Hepatocyte (in vitro differentiated cells): ENCODE measurements around the gene SLC27A3. TPM values are rescaled to one million over a fixed set of nuclear protein-coding genes. Genes with fewer than 3 reads are reported as not detected.

Experiments used
- DNase-seq: peaks from one replicate; pipeline ENCODE4 v3.0.0-alpha.2; 2016; ENCODE audit warnings: low spot score
- H2AFZ ChIP-seq: fragments of 200-600 bp; sonication (generic); 2 replicates; pipeline ENCODE4 v1.6.0; 2016; ENCODE audit warnings: antibody characterized with exemption, mild to moderate bottlenecking
- H3K27ac ChIP-seq: fragments of 200-600 bp; sonication (generic); 2 replicates; pipeline ENCODE4 v1.5.1; 2016; ENCODE audit warnings: mild to moderate bottlenecking
- H3K27me3 ChIP-seq: fragments of 200-600 bp; sonication (generic); 2 replicates; pipeline ENCODE4 v1.6.1; 2016
- H3K36me3 ChIP-seq: fragments of 200-600 bp; sonication (generic); replicated peaks from 2 replicates; pipeline ENCODE4 v1.5.1; 2016; ENCODE audit warnings: low read depth; ENCODE audit not compliant: insufficient read depth
- H3K4me1 ChIP-seq: fragments of 200-600 bp; sonication (generic); 2 replicates; pipeline ENCODE4 v1.5.1; 2016; ENCODE audit warnings: mild to moderate bottlenecking, moderate library complexity; ENCODE audit not compliant: insufficient read depth
- H3K4me2 ChIP-seq: fragments of 200-600 bp; sonication (generic); 2 replicates; pipeline ENCODE4 v1.6.0; 2016
- H3K4me3 ChIP-seq: fragments of 200-600 bp; sonication (generic); 2 replicates; pipeline ENCODE4 v1.5.1; 2016; ENCODE audit warnings: mild to moderate bottlenecking
- H3K79me2 ChIP-seq: fragments of 200-600 bp; sonication (generic); 2 replicates; pipeline ENCODE4 v1.6.0; 2017; ENCODE audit warnings: mild to moderate bottlenecking
- H3K9me2 ChIP-seq: fragments of 200-600 bp; sonication (generic); replicated peaks from 2 replicates; pipeline ENCODE4 v1.6.0; 2017; ENCODE audit warnings: mild to moderate bottlenecking; ENCODE audit not compliant: insufficient read depth
- H3K9me3 ChIP-seq: fragments of 200-600 bp; sonication (generic); 2 replicates; pipeline ENCODE4 v1.5.1; 2016; ENCODE audit warnings: low read depth, mild to moderate bottlenecking
- H4K20me1 ChIP-seq: fragments of 200-600 bp; sonication (generic); 2 replicates; pipeline ENCODE4 v1.6.0; 2016; ENCODE audit warnings: mild to moderate bottlenecking; ENCODE audit not compliant: insufficient read depth, poor library complexity, severe bottlenecking
- CTCF ChIP-seq: fragments of 200-600 bp; sonication (generic); IDR thresholded peaks from 2 replicates; pipeline ENCODE4 v1.5.1; 2016; ENCODE audit warnings: antibody characterized with exemption, mild to moderate bottlenecking; ENCODE audit not compliant: poor library complexity
- EZH2 ChIP-seq: fragments of 200-600 bp; sonication (generic); IDR thresholded peaks from 2 replicates; pipeline ENCODE4 v1.6.1; 2016; ENCODE audit warnings: antibody characterized with exemption, mild to moderate bottlenecking, borderline replicate concordance
- EZH2phosphoT487 ChIP-seq: fragments of 200-600 bp; sonication (generic); IDR thresholded peaks from one replicate; pipeline ENCODE4 v1.6.1; 2018; ENCODE audit warnings: antibody characterized with exemption, mild to moderate bottlenecking, low read depth, moderate library complexity; ENCODE audit not compliant: unreplicated experiment, severe bottlenecking
- WGBS: methylation state at CpG from one replicate; pipeline ENCODE4 v1.1.6; 2016; ENCODE audit warnings: low lambda C conversion rate; ENCODE audit errors: missing lambda C conversion rate; 5-methylcytosine and 5-hydroxymethylcytosine counted together
- polyA plus RNA-seq: library from polyadenylated mRNA; unstranded; fragments of >200 nt; fragmentation: Nextera tagmentation; extraction: Ambion mirVana; gene quantifications from 2 replicates; pipeline ENCODE4 v1.2.1, GENCODE V29; 2016
- total RNA-seq: library from RNA; depleted of rRNA; stranded (reverse); fragments of >200 nt; gene quantifications from 2 replicates; pipeline ENCODE4 v1.2.3, GENCODE V29; 2014

SLC27A3 gene
- total and polyA plus RNA-seq, 2 experiments from 2014 or later: 21.5 to 37.2 TPM

GRCh38 chr1:153801028-153801625, 25.9 kb downstream of the SLC27A3 start:
- H3K4me3 ChIP-seq: no peak overlapping the region
- no peaks in the 10 kb centered on the region for H3K79me2 ChIP-seq
- H4K20me1 ChIP-seq: no peaks in the 10 kb centered on the region
- 98% methylated on average over 6 of the region's 6 CpGs for WGBS
- no peak overlapping the region for H3K4me2 ChIP-seq
- H3K36me3 ChIP-seq: no peaks in the 10 kb centered on the region
- no peak for TF ChIP-seq EZH2
- no peak for TF ChIP-seq CTCF
- TF ChIP-seq EZH2phosphoT487: no peak
- no peaks in the 10 kb centered on the region for H3K4me1 ChIP-seq
- H3K9me3 ChIP-seq: no peaks in the 10 kb centered on the region
- H3K27me3 ChIP-seq: no peaks in the 10 kb centered on the region
- no peak overlapping the region for H3K27ac ChIP-seq
- H3K9me2 ChIP-seq: no peaks in the 10 kb centered on the region
- DNase-seq: no peak
- H2AFZ ChIP-seq: no peak overlapping the region

DNA sequence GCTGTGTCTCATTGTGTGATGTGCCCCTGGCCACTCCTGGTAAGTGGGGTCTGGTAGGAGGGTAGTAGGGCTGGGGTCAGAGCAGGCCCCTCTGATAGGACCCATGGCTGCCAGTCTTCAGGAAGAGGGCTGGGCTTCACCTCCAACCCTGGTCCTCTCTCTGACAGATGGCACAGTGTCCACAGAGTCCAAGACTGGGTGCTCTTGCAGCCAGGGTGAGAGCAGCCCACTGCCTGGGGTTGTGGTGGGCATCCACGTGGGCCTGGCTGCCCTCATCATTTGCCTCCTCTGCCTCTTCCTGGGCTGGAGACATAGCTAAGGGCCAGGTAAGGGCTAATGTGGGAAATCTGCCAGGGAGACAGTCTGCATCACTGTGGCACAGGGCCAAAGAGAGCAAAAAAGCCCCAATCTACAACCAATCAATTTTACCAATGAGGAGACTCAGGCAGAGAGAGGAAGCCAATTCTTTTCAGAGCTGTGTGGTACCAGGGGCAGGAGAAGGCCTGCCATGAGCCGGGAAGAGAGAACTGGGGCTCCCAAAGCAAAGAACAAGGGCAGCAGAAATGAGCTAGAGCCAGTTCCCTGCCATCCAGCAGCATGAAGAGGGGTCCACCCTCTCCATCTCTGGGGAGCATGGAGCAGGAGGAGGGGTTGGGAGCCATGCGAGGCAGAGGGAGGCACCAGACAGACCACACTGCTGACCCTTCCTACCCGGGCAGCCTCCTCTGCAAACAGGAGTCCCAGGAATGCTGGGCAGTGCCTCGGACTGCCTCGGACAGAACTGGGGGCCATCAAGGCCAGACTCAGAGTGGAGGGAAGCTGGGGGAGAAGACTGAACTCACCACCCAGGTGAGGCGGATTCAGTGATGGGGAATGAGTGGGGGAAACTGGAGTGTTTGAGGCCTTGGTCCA, 26.8 kb downstream of the SLC27A3 start:
- Histone ChIP-seq H3K4me2 (no peak overlapping the region), H3K36me3 (no peaks in the 10 kb centered on the region), H3K9me3 (no peaks in the 10 kb centered on the region), H3K27ac (no peak overlapping the region), H3K9me2 (no peaks in the 10 kb centered on the region), H3K79me2 (no peaks in the 10 kb centered on the region), H2AFZ (no peak overlapping the region), H3K4me3 (no peak overlapping the region), H3K27me3 (no peaks in the 10 kb centered on the region), H3K4me1 (no peaks in the 10 kb centered on the region), H4K20me1 (no peaks in the 10 kb centered on the region)
- no peak for DNase-seq
- TF ChIP-seq EZH2phosphoT487 (no peak), CTCF (no peak), EZH2 (no peak)
- WGBS: 94% methylated on average over 7 of the region's 7 CpGs

DNA sequence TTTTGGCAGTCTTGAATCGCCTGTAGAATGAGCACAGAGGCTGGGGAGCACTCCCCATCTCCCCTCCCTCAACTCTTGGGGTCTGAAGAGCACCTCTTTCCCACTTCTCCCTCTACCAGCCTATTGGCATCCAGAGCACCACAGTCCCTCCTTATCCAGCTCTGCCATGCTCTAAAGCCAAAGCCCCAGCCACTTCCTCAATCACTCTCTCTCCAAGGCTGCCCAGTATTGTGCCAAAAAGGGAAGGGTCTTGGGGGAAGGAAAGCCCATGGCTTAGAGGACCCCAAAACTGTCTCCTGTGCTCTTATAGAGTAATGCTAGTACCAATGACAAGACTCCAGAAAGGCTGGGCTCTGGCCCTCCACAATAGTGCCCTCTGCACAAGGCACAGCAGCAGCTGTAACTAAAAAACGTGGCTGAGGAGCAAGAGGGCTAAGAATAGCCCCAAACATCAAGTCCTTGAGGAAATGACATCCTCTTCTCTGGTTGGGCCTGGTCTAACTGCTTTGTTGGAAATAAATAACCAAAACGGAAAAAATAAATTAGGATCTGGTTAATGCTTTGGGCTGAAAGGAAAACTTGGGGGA, 28.4 kb downstream of the SLC27A3 start:
- 84% methylated on average over 3 of the region's 3 CpGs for WGBS
- no peak for DNase-seq
- no peak overlapping the region for H3K4me2 ChIP-seq
- H3K27ac ChIP-seq: no peak overlapping the region
- H4K20me1 ChIP-seq: no peaks in the 10 kb centered on the region
- no peaks in the 10 kb centered on the region for H3K9me3 ChIP-seq
- no peak overlapping the region for H2AFZ ChIP-seq
- H3K36me3 ChIP-seq: no peaks in the 10 kb centered on the region
- no peaks in the 10 kb centered on the region for H3K9me2 ChIP-seq
- H3K79me2 ChIP-seq: no peaks in the 10 kb centered on the region
- H3K27me3 ChIP-seq: no peaks in the 10 kb centered on the region
- no peak overlapping the region for H3K4me3 ChIP-seq
- TF ChIP-seq EZH2phosphoT487 (no peak), EZH2 (no peak)
- H3K4me1 ChIP-seq: no peaks in the 10 kb centered on the region

- Histone ChIP-seq H3K27ac (no peak overlapping the region), H3K9me2 (no peaks in the 10 kb centered on the region), H3K27me3 (no peaks in the 10 kb centered on the region), H3K4me3 (no peak overlapping the region), H3K79me2 (no peaks in the 10 kb centered on the region), H2AFZ (no peak overlapping the region), H3K4me2 (no peak overlapping the region), H4K20me1 (no peaks in the 10 kb centered on the region), H3K36me3 (no peaks in the 10 kb centered on the region), H3K4me1 (no peaks in the 10 kb centered on the region), H3K9me3 (no peaks in the 10 kb centered on the region)
- no peak for DNase-seq
- WGBS: 69% methylated on average over 2 of the region's 2 CpGs
- no peak for TF ChIP-seq CTCF
Measured at GRCh38 chr1:153804112-153804511, 28.9 kb downstream of the SLC27A3 start.
